Measurements from ENCODE around the gene ITK. TPM values are rescaled to one million over a fixed set of nuclear protein-coding genes. Genes with fewer than 3 reads are reported as not detected.

The ITK gene
- total RNA-seq, 1 donor from 2014 or later = 0.18 TPM

DNA sequence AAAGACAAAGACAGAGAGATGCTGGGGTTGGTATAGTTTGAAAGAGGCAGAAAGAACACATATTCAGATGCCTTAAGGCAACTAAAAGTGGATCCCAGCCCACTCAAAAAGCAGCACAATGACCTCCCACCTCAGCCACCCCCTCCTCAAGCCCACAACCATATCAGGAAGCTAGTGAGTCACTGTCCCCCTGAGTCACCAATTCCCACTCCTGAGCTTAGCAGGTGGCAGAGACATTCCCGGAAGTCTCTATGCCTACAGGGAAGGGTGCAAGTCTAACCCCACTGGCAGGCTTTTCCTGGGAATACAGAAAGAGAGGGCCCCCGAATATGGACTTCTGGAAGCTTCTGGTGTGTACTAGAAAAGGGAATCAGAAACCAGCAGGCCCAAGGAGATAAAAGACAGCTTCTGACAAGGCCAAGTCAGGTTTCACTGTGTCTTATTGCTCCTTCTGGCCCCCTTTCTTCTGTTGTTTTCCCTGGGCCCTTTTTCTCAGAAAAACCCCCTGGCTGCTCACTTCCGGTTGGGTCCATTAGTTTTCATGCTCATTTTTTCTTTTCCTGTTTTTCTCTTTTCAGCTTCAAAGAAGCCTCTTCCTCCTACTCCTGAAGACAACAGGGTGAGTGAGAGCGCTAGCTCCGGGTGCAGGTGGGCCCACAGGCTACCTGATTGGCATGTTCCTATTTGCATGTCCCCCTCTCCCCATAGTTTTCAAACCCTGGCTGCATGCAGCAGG is 36.8 kb downstream of the ITK start:
- CTCF ChIA-PET = interaction anchor here (0.6 to 3.5 kb wide), 3 partner anchors 36 to 108 kb away, joined by 3 to 13 read pairs (median 4); no protein-coding TSS in a partner anchor
- no peak for ATAC-seq (ENCODE audit: low read depth)
- no peaks in the 10 kb centered on the region for H3K36me3 Mint-ChIP-seq (ENCODE audit: low read depth)

DNA sequence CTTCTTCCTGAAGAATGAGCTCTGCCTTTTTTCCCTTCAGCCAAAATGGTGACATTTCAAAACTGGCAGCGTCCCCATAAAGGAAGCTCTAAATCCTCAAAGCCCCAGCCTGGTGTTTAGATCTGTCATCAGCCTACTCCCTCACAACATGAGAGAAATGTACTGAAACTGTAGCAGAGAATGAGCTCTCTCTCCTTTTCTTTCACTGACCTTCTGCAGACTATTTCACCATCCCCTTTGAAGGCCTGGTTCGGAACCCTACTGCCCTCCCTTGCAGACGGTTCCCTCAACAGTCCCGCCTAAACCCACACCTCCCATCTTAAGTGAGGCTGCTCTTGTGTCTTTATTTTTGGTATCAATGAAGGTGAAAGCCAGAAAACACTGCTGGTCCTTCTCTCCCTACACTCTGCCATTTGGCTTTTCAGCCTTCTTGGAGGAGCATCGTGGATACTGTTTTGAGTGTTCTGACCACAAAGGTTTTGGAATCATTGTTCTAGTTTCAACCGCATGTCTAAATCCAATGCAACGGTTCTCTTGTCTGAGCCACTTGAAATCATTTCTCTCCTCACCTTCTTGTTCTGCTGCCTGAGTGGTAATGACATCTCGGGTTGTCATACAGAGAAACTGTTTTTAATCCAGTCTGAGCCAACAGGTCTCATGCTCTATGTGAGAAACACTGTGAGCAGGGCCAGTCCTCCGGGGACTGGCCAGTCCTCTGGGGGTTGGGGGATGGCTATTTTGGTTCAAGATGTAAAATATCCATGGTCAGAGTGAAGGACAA is 39.0 kb downstream of the ITK start:
- DNase-seq (no peak), ATAC-seq (ENCODE audit: low read depth) (no peak)
- TF ChIP-seq, protein P1, sequence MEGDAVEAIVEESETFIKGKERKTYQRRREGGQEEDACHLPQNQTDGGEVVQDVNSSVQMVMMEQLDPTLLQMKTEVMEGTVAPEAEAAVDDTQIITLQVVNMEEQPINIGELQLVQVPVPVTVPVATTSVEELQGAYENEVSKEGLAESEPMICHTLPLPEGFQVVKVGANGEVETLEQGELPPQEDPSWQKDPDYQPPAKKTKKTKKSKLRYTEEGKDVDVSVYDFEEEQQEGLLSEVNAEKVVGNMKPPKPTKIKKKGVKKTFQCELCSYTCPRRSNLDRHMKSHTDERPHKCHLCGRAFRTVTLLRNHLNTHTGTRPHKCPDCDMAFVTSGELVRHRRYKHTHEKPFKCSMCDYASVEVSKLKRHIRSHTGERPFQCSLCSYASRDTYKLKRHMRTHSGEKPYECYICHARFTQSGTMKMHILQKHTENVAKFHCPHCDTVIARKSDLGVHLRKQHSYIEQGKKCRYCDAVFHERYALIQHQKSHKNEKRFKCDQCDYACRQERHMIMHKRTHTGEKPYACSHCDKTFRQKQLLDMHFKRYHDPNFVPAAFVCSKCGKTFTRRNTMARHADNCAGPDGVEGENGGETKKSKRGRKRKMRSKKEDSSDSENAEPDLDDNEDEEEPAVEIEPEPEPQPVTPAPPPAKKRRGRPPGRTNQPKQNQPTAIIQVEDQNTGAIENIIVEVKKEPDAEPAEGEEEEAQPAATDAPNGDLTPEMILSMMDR (IDR thresholded peaks at IDR 0.05) = no peak
- ChIA-PET POLR2A (no interaction called here), CTCF (no interaction called here)
- Mint-ChIP-seq H3K4me3 (no peak overlapping the region), H3K36me3 (ENCODE audit: low read depth) (no peaks in the 10 kb centered on the region), H3K9me3 (no peaks in the 10 kb centered on the region), H3K4me1 (peaks cover 47% of the 10 kb centered on the region), H3K27me3 (no peaks in the 10 kb centered on the region), H3K27ac (no peak overlapping the region)
- intact Hi-C loops (cut with micrococcal nuclease) = loop anchor here (5.0 kb wide), 1 partner anchor 33 kb away; no protein-coding TSS in a partner anchor

More for the DNA sequence above, 36.8 kb downstream of the ITK start:
- peaks cover 53% of the 10 kb centered on the region for H3K4me1 Mint-ChIP-seq
- peak overlapping the region; percentile 8 for H3K4me3 Mint-ChIP-seq
- no peak for DNase-seq
- H3K9me3 Mint-ChIP-seq = no peaks in the 10 kb centered on the region
- H3K27me3 Mint-ChIP-seq = no peaks in the 10 kb centered on the region
- intact Hi-C loops (cut with micrococcal nuclease) = loop anchor here (2.0 to 5.0 kb wide), 2 partner anchors 19 to 35 kb away; no protein-coding TSS in a partner anchor
- peak overlapping the region; percentile 13 for H3K27ac Mint-ChIP-seq
- TF ChIP-seq, protein P1 (IDR thresholded peaks at IDR 0.05) = no peak
- POLR2A ChIA-PET = interaction anchor here (1.3 kb wide), 1 partner anchor 43 kb away, joined by 3 read pairs; no protein-coding TSS in a partner anchor

DNA sequence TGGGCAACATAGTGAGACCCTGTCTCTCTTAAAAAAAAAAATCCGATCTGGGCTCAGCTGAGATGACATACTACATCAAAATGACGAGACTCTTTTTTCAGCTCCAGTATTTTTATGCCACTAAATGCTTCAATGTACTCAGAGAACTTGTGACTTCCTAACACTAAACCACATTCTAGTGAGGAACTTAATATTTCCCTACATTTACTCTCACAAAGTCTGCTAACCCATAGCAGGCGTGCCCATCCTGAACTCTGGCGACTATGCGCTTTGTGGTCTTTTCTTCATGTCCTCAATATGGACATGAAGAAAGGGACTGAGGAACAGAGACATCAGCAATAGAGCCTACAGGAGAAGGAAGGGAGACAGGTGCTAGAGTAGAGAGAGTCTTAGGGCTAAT is 41.3 kb downstream of the ITK start:
- ChIA-PET CTCF (interaction anchor here (1.0 kb wide), 1 partner anchor 32 kb away, joined by 3 read pairs; no protein-coding TSS in a partner anchor), POLR2A (interaction anchor here (0.6 kb wide), 1 partner anchor 48 kb away, joined by 3 read pairs; no protein-coding TSS in a partner anchor)
- ATAC-seq (ENCODE audit: low read depth) (no peak), DNase-seq (no peak)
- Mint-ChIP-seq H3K9me3 (no peaks in the 10 kb centered on the region), H3K27ac (no peak overlapping the region), H3K4me3 (no peak overlapping the region), H3K27me3 (no peaks in the 10 kb centered on the region), H3K4me1 (peaks cover 24% of the 10 kb centered on the region), H3K36me3 (ENCODE audit: low read depth) (no peaks in the 10 kb centered on the region)
- intact Hi-C loops (cut with micrococcal nuclease) = no loop called here
- TF ChIP-seq, protein P1 (IDR thresholded peaks at IDR 0.05) = no peak

DNA sequence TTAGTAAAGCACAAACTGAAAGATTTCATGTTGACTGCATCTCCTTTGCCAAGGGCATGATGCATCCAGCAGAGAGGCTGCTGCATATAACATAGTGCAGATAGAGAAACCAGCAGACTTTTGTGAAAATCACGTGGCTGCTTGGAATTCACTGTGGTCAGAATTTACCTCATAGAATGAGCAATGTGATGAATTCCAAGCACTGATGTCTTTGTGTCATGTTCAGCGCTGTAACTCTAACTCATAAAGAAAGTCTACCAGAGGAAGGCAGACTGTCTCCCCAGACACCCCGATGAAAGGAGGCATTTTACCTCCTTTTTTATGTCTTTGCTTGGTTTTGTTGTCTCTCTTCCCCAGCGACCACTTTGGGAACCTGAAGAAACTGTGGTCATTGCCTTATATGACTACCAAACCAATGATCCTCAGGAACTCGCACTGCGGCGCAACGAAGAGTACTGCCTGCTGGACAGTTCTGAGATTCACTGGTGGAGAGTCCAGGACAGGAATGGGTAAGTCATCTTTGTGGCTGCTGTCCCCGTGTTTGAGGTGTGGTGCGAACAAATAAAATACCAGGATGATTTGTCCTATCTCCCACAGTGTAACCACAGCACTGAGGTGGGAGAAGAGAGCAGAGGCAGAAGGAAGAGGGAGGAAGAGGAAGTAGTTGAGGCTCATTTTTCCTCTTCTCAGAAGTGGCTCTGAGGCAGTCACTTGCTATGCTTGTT is 42.0 kb downstream of the ITK start:
- ChIA-PET POLR2A (interaction anchor here (0.6 kb wide), 1 partner anchor 47 kb away, joined by 3 read pairs; no protein-coding TSS in a partner anchor), CTCF (interaction anchor here (1.0 kb wide), 1 partner anchor 32 kb away, joined by 3 read pairs; no protein-coding TSS in a partner anchor)
- H3K27ac Mint-ChIP-seq = no peak overlapping the region
- TF ChIP-seq, protein P1 (IDR thresholded peaks at IDR 0.05) = no peak
- ATAC-seq (ENCODE audit: low read depth) (peak; percentile 7), DNase-seq (no peak)
- intact Hi-C loops (cut with micrococcal nuclease) = no loop called here
- no peaks in the 10 kb centered on the region for H3K9me3 Mint-ChIP-seq
- peaks cover 17% of the 10 kb centered on the region for H3K4me1 Mint-ChIP-seq
- no peaks in the 10 kb centered on the region for H3K36me3 Mint-ChIP-seq (ENCODE audit: low read depth)
- no peaks in the 10 kb centered on the region for H3K27me3 Mint-ChIP-seq
- H3K4me3 Mint-ChIP-seq = peak overlapping the region; percentile 32
